GM21619 (cell line): ENCODE results near the gene LACRT.

ENCODE experiments used
- ATAC-seq: cut with Tn5 transposase; IDR thresholded peaks from one replicate; pipeline ENCODE4 v1.9.1; 2021; ENCODE audit not compliant: unreplicated experiment

LACRT gene

GRCh38 chr12:54603173-54603814 is 31.4 kb downstream of the LACRT start:
- peak; percentile 95 for ATAC-seq

DNA sequence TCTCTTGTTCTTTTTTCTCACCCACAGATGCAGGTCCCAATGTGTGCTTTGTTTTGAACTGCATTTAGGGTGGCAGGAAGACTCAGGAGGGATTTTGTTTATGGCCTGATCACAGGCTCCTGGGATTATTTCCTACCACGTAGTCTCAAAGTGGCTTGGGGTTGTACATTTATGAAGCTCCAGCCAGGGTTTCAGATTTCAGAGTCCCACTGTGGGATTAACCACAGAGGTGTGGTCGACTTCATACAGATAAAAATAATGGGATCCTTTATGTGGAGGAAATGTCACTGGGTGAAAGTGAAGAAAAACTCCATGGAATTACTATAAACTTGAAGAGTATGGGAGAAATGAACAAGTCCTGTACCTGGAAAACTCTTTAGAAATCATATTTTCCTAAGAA is 32.0 kb downstream of the LACRT start:
- no peak for ATAC-seq

GRCh38 chr12:54601841-54602240 is 32.9 kb downstream of the LACRT start:
- no peak for ATAC-seq

DNA sequence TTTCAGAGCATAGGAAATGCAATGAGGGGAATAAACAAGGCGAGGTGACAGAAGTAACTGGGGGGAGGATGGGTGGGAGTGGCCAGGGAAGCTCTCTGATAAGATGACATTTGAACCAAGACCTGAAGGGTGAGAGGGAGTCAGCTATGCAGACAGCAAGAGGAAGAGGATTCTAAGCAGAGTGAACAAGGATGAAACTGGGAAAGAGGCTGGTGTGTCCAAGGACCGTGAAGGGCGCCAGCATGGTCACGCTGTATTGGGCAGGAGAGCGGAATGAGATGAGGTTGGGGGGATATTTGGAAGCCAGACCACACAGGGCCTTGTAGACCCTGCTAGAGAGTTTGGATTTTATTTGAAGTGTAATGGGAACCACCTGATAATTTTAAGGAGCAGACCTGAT is 35.7 kb downstream of the LACRT start:
- no peak for ATAC-seq

- no peak for ATAC-seq
Measured at GRCh38 chr12:54596526-54596946, 38.2 kb downstream of the LACRT start.

DNA sequence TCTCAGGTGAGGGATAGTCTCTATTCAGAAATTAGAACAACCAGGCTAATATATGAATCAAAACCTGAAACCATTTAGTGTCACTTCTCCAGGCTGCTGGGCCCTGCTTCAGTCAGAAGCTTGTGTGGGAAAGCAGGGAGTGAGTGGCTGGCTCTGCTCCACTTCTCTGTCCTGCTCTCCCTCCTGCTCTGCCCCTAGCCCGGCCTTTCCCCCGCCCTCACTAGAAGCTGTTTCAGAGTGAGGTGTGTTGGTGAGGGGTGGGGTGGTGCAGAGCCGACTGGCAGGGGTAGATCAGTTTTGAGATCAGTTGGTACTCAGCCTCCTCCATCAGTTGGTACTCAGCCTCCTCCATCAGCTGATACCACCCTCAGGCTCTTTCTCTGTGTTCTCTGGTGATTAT is 39.2 kb downstream of the LACRT start:
- no peak for ATAC-seq

GRCh38 chr12:54593725-54594124 is 41.0 kb downstream of the LACRT start:
- no peak for ATAC-seq

- ATAC-seq: no peak
Measured at GRCh38 chr12:54593135-54593534, 41.6 kb downstream of the LACRT start.

DNA sequence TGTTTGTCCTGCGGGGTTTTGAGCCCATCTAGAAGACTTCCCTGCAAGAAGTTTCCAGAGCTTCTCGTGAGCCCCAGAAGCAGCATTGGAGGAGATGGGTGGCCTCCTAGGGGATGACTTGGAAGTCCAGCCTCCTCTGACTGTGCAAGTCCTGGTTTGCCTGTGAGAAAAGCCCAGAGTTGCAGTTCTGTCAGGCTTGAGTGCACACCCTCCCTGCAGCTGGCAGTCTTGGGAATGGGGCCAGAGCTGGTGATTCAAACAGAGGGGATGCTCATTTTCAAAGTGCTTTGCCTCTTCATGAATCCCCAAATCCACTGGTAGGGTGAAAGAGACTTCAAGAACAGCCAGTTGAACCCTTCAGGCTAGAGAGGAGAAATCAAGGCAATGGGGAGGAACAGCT is 42.4 kb downstream of the LACRT start:
- ATAC-seq: no peak

- no peak for ATAC-seq
Measured at GRCh38 chr12:54590978-54591591, 43.6 kb downstream of the LACRT start.

GRCh38 chr12:54589964-54590363 is 44.7 kb downstream of the LACRT start:
- ATAC-seq: no peak

DNA sequence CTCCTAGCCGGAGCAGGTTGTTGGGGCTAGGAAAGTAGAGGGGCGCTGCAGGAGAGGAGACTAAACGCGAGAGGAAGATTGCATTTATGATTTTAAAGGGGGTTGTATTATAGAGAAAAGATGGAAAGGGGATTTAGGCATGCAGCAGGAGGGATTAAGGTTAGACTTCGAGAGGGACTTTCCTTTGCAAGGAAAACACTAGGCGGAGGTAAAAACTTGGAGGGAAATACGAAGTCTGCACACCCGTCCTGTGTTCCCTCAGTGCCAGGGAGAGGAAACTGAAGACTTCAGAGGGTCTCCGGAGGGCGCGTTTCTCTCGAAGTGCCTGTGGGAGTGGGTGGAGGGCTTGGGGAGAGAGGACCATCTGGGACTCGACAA is 45.8 kb downstream of the LACRT start:
- no peak for ATAC-seq

DNA sequence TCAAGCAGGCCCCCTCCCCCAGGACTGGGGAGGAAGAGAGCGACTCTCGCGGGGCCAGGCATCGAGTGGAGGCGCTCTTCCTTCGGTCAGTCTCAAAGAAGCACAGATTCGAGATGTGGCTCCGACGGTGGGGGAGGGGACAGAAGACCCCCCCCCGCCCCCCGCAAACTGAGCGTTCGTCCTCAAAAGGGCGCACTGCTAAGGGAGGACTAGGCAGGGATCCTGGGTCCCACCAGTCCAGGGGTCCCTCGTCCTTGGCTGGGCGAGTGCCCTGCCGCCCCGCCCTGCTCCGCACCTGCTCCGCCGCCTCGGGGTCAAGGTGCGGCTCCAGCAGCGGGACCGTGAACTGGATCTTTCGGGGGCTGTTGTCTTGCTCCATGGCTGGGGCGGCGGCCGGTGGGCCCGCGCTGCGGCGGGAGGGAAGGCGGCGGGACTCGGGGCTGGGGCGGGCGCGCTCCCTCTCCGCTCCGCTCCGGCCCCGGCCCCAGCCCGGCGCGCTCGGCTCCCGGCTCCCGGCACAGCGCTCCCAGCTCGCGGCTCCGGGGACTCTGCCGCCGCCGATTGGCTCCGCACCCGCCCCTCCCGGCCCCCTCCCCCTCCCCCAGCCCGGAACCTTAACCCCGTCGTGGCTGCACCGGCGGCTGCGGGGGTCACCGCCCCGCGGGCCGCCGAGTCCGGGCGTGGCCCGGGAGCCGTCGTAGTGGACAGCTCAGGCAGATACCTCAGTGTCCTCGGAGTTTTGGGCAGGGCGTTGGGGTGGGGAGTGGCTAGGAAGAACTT is 46.4 kb downstream of the LACRT start, which contains the start of gene PPP1R1A:
PPP1R1A (minus strand) TSS at position 550 of the 780 bp plus-strand sequence; CDS start at position 379, 171 bp downstream.
- no peak for ATAC-seq

GRCh38 chr12:54587315-54587873 is 47.3 kb downstream of the LACRT start:
- no peak for ATAC-seq

- no peak for ATAC-seq
Measured at GRCh38 chr12:54586620-54587019, 48.1 kb downstream of the LACRT start.

- ATAC-seq: no peak
Measured at GRCh38 chr12:54585243-54585642, 49.5 kb downstream of the LACRT start.

DNA sequence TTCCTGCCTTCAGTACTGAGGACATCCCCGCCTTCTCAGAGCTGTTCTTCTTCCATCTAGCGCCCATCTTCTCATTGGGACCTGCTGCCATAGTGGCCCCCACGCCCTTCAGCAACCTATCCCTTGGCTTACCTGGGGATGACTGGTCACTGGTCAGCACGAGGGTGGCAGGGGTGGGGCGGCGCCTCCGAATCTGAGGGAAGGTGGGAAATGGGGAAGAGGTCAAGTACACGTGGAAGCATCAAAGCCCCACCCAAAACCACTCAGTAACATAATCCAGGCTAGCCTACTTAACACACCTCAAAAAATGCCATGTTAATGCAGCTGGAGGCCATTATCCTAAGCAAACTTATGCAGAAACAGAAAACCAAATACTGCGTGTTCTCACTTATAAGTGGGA is 50.6 kb downstream of the LACRT start:
- no peak for ATAC-seq

GRCh38 chr12:54583726-54584125 is 51.0 kb downstream of the LACRT start:
- ATAC-seq: no peak

- ATAC-seq: no peak
Measured at GRCh38 chr12:54581412-54581811, 53.3 kb downstream of the LACRT start.
